Fibroblast of the aortic adventitia (primary cell): ENCODE data around the gene MEP1A. TPM values are rescaled to one million over a fixed set of nuclear protein-coding genes. Genes with fewer than 3 reads are reported as not detected.
"Not testable (repeated sequence)": the region's sequence is repeated elsewhere in the genome, so short reads cannot be mapped to it uniquely, and the experiment has no call there.

Source experiments
- DNase-seq: peaks from one replicate; pipeline ENCODE4 v3.0.0-alpha.2; 2010; ENCODE audit warnings: low read depth
- H3K4me3 ChIP-seq: 2 replicates; pipeline ENCODE4 v1.5.1; 2011; ENCODE audit warnings: low read depth, mild to moderate bottlenecking, control low read depth, low read length, moderate library complexity
- total RNA-seq: library from RNA; depleted of rRNA; stranded (reverse); fragments of >200 nt; gene quantifications from 2 replicates; pipeline ENCODE4 v1.2.3, GENCODE V29; 2012; ENCODE audit warnings: low replicate concordance
- TF ChIP-seq, protein P1 (sequence below): IDR thresholded peaks from 2 replicates; pipeline ENCODE4 v1.5.1; 2011; ENCODE audit warnings: mild to moderate bottlenecking, low read length, control low read depth, inconsistent platforms; ENCODE audit not compliant: insufficient read depth

MEP1A gene
- total RNA-seq, 1 donor = not detected

- TF ChIP-seq, protein P1, sequence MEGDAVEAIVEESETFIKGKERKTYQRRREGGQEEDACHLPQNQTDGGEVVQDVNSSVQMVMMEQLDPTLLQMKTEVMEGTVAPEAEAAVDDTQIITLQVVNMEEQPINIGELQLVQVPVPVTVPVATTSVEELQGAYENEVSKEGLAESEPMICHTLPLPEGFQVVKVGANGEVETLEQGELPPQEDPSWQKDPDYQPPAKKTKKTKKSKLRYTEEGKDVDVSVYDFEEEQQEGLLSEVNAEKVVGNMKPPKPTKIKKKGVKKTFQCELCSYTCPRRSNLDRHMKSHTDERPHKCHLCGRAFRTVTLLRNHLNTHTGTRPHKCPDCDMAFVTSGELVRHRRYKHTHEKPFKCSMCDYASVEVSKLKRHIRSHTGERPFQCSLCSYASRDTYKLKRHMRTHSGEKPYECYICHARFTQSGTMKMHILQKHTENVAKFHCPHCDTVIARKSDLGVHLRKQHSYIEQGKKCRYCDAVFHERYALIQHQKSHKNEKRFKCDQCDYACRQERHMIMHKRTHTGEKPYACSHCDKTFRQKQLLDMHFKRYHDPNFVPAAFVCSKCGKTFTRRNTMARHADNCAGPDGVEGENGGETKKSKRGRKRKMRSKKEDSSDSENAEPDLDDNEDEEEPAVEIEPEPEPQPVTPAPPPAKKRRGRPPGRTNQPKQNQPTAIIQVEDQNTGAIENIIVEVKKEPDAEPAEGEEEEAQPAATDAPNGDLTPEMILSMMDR = no peak
- no peak overlapping the region for H3K4me3 ChIP-seq
- DNase-seq = no peak
Measured at GRCh38 chr6:46832816-46833215, 39.6 kb downstream of the MEP1A start.

- not testable (repeated sequence) for DNase-seq
Measured at GRCh38 chr6:46834257-46834916, 41.2 kb downstream of the MEP1A start.

DNA sequence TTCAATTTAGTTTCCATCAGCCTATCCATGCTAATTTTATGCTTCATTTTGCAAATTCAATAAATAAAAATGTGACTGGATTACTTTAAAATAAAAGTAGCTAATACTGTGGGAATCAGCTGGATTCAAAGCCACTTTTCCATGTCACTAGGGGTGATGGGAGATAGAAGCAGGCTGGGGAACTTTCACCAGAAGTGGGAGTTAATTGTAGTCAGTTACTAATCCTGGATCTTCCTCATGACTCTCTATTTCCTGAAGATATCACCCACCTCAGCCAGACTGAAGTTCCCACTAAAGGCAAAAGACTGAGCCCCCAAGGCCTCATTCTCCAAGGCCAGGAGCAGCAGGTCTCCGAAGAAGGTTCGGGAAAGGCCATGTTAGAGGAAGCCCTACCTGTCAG lies 41.8 kb downstream of the MEP1A start:
- DNase-seq, H3K4me3 ChIP-seq: not testable (repeated sequence)

More at GRCh38 chr6:46834257-46834916, 41.2 kb downstream of the MEP1A start:
- H3K4me3 ChIP-seq = not testable (repeated sequence)

DNA sequence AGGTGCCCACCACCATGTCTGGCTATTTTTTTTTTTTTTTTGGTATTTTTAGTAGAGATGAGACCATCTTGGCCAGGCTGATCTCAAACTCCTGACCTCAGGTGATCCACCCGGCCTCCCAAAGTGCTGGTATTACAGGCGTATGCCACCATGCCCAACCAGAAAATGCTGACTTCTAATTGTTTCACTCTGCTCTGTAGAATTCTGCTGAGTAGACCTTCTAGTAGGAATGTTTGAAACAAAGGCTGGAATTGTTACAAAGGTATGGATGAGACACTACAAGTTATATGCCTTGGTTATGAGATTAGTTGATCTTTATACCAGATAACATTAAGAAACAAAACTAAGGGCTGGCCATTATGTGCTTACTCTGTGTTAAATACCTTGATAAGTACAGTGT lies 44.8 kb downstream of the MEP1A start:
- TF ChIP-seq, protein P1 = no peak
- no peak for DNase-seq
- H3K4me3 ChIP-seq = no peak overlapping the region

GRCh38 chr6:46842252-46842846 lies 49.2 kb downstream of the MEP1A start:
- DNase-seq, H3K4me3 ChIP-seq: not testable (repeated sequence)

- DNase-seq = no peak
- no peak overlapping the region for H3K4me3 ChIP-seq
- TF ChIP-seq, protein P1 = no peak
Measured at GRCh38 chr6:46845126-46845525, 51.9 kb downstream of the MEP1A start.

DNA sequence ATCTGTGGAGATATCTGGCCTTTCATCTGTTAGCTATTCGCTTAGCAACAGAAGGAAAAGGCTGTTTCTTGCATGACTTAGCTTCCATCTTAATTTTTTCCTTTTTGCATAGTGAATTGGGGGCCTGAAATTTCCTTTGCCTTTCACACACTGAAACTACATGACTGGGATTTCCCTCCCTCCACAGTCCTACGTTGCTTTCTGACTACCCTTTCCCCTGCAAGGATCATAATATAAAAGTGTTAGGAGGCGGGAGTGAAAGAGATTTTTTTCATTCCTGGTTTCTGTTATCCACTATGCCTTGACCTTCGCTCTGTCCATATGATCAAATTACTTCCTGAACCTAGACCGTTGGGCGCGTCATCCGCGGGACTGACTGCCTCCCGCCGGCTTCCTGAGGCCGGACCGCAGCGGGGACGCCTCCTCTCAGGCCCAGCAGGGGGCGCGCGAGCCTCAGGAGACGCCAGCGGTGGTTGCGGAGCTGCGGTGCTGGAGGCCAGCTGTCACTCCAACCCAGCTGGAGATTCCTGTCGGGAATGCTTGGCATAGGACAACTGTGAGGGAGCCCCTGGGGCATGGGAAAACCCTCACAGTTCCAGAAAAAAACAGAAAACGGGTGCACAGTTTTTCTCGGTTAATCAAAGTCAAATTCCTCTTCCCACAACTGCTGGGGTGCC lies 55.6 kb downstream of the MEP1A start:
- TF ChIP-seq, protein P1 = peak; percentile 91
- no peak overlapping the region for H3K4me3 ChIP-seq
- DNase-seq = peak; percentile 55

- DNase-seq = no peak
- TF ChIP-seq, protein P1 = no peak
- H3K4me3 ChIP-seq = no peak overlapping the region
Measured at GRCh38 chr6:46849361-46849690, 56.1 kb downstream of the MEP1A start.
